HG02759 (cell line): ENCODE measurements around the gene SLC6A3.
"Not testable (repeated sequence)": the region's sequence is repeated elsewhere in the genome, so short reads cannot be mapped to it uniquely, and the experiment has no call there.

Experiments
- ATAC-seq: cut with Tn5 transposase; IDR thresholded peaks from one replicate; pipeline ENCODE4 v1.9.1; 2021; ENCODE audit warnings: mild to moderate bottlenecking, moderate library complexity; ENCODE audit not compliant: unreplicated experiment

SLC6A3 gene

DNA sequence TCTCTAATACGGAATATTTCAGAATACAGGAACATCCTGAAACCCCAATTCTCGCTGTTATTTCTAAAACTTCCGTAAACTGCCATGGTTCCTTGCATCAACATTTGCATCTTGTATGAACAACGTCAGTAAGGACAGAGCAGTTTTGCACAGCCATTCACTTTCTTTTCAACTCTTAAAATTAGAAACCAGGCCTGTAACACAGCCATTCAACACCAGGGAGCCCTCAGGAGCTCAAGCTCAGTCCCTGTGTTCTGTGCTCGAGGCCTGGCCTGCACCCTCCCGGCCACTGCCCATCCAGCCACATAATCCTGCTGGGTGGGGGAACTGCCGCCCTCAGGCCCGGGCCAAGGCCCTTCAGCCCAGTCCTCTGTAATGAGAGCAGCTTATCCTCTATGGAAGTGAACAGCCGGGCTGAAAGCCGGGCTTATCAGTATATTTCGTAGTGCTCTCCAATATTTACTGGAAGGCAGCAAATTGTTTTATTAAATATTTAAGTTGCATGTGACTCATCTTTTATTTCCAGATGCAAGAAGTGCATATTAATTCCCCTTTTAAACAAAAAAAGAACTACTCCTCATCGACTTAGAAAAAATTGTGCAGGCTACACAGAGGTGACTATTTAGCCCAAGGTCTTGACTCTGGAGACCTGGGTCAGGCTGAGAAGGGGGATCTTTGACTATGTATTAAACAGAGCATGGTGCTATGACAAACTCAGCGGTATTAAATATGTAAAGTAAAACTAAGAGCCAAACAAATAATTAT lies 33.2 kb upstream of the SLC6A3 start:
- no peak for ATAC-seq

DNA sequence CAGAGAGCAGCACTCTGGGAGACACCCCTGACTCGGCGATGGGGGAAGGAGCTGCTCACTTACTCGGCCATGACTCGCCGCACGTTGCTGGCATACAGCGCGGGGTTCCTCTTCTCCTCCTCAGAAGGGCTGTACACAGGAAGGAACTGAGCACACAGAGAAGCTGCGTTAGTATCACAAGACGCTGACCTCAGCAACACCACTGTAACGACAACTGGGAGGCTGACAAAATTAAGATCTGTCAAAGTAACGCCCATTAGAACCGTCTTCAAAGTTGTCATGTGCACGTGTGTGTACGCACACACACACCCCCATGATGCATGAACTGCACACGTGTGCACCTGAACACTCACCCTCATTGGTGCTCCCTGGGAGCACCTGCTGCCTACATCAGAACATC lies 32.1 kb upstream of the SLC6A3 start:
- no peak for ATAC-seq

DNA sequence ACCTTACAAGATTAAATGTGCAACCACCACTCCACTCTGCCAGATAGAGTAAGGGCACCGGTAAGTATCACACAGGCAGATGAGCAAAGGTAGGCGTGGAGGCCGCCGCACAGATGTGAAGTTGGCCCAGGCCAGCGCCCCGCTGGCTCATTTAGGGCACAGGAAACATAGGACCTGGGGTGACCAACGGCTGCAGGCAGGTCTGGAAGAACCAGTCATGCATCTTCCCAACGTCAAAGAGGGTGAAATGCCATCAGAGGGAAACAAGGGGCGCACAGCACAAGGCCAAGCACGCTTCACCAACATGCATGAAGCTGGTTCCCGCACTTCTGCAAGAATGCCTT lies 31.7 kb upstream of the SLC6A3 start:
- ATAC-seq: no peak

- ATAC-seq: no peak
These were observed 31.1 kb upstream of the SLC6A3 start for GRCh38 chr5:1476181-1476966.

DNA sequence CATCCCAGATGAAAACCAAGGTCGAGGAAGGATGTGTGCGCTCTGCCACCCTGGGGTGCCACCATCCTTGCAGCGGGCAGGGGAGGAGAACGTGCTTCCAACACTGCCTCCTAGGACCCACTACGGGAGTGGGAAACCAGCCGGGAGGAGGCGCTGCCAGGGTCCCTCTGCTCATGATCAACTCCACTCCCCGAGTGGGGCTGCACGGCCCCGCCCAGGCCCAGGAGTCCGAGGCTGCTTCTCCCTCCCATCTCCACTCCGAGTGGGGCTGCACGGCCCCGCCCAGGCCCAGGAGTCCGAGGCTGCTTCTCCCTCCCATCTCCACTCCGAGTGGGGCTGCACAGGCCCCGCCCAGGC lies 30.3 kb upstream of the SLC6A3 start:
- ATAC-seq: not testable (repeated sequence)

DNA sequence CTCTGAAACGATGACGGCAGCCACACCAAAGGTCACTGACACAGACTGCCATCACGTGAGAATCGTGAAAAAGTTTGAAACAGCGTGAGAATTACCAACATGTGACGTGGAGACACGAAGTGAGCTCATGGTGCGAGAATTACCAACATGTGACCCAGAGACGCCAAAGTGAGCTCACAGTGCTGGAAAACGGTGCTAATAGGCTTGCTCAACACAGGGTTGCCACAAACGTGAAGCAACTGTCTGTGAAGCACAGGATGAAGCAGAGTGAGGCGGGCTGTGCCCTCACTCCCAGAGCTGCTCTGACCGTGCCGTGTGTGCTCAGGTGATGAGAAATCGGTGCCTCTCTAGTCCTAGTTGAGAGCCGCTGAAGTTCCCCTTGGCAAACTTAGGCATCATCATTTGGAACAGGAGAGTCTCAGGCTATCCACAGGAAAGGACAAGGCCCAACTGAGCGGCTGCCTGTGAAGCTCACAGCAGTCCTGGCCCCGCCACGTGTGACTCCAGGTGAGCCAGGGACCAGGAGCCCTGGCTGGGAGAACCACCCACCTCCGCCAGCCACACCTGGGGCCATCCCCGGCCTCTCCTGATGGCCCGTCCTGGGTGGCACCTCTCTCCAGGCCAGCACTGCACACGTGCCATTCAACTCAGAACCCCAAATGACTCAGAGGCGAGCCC lies 29.8 kb upstream of the SLC6A3 start:
- no peak for ATAC-seq

GRCh38 chr5:1474183-1474839 lies 29.1 kb upstream of the SLC6A3 start:
- no peak for ATAC-seq

DNA sequence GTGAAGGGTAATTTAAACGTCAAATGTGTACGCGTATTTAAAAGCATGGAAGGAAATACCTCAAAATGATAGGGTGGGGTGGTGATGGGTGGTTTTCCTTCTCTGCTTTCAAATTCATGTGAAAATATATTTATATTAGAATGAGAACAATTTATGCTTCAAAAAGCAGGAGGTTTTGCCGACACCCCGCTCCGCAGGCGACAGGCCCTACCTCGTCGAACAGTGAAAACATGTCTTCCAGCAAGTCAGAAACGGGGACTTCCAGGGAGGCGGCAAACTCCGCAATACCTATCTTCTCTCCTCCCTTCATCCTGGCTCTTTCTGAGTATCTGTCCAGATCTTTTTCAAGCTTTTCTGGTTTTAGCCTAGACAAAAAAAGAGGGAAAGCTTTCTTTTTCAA lies 28.5 kb upstream of the SLC6A3 start:
- ATAC-seq: no peak

DNA sequence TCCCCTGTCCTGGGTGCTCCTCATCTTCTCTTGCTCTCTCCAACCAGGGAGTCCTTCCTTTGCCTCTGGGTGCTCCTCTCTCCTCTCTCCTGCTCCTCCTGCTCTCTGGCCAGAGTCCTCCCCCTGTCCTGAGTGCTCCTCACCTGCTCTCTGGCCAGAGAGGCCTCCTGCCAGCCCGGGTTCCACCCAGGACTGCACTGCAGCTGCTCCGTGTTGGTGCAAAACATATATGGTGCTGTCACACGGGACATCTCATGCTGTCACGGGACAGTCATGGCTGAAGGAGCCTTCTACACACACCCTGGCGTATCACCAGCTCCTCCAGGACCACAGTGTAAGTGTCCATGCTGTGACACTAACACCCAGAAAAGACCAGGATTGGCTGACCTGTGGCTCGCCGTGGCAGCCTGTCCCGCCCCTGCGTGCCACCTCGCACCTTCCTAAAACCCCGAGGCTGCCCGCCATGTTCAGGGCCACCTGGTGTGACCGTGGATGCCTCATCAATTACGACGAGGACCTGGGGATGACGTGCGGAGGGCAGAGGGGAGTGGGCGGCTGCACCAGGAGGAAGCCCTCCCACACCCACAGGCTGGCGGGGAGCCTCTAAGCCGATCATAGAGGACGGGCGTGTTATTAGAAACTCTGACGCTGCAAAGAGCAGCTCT lies 27.9 kb upstream of the SLC6A3 start:
- no peak for ATAC-seq

DNA sequence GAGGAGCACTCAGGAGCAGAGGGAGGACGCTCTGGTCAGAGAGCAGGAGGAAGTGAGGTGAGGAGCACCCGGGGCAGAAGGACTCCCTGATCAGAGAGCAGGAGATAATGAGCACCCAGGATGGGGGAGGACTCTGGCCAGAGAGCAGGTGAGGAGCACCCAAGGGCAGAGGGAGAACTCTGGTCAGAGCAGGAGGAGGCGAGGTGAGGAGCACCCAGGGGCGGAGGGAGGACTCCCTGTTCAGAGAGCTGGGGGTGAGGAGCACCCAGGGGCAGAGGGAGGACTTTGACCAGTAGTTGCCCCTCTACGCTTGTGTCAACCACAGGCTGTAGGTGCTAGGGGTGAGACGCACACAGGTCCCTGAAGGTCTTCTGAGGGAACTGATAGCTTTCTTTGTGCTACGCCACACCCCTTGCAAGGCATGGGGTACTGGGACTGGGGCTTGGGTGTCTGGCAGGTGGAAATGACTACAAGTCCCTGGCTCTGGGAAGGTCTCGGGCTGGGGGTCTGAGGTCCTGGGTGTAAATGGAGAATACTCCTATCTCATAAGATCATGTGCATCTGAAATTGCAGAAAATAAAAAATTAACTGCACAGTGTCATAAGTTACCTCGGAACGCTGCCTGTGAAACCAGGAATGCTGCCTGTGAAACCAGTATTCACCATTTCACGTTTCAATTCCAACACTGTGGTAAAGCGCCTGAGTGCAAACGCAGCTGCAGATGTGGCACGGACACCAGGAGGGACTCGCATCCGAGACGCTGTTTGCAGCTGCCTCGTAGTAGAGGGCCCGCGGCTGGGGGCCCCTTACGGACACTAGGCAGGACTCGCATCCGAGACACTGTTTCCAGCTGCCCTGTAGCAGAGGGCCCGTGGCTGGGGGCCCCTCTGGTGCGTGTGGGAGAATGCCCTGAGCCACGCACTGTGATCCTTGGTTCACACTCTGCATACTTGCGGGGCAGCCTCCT lies 27.0 kb upstream of the SLC6A3 start:
- ATAC-seq: no peak

DNA sequence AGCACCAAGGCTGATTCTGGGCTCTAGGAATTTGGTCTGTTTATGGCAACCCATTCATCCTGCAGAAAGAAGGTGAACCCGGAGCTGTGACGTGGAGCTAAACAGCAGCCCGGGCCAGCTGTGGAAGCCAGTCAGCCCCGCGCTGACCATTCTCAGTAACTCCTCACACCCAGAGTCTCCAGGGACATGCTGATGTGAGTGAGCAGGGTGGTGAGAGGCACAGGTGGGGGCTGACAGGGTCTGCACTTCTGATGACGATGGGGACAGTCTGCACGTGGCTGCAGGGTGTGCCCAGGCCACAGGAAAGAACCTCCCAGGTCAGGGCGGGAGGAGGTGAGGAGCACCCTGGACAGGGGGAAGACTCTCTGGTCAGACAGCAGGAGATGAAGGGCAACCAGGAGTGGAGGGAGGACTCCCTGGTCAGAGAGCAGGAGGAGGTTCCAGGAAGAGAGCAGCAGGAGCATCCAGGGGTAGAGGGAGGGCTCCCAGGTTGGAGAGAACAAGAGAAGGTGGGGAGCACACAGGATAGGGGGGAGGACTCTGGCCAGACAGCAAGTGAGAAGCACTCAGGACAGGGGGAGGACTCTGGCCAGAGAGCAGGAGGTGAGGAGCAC lies 26.1 kb upstream of the SLC6A3 start:
- ATAC-seq: no peak

- ATAC-seq: no peak
These were observed 25.5 kb upstream of the SLC6A3 start for GRCh38 chr5:1470762-1471211.

GRCh38 chr5:1468629-1469527 lies 23.6 kb upstream of the SLC6A3 start:
- ATAC-seq: no peak

- ATAC-seq: no peak
These were observed 23.0 kb upstream of the SLC6A3 start for GRCh38 chr5:1468247-1468612.

- no peak for ATAC-seq
These were observed 22.4 kb upstream of the SLC6A3 start for GRCh38 chr5:1467341-1468246.

DNA sequence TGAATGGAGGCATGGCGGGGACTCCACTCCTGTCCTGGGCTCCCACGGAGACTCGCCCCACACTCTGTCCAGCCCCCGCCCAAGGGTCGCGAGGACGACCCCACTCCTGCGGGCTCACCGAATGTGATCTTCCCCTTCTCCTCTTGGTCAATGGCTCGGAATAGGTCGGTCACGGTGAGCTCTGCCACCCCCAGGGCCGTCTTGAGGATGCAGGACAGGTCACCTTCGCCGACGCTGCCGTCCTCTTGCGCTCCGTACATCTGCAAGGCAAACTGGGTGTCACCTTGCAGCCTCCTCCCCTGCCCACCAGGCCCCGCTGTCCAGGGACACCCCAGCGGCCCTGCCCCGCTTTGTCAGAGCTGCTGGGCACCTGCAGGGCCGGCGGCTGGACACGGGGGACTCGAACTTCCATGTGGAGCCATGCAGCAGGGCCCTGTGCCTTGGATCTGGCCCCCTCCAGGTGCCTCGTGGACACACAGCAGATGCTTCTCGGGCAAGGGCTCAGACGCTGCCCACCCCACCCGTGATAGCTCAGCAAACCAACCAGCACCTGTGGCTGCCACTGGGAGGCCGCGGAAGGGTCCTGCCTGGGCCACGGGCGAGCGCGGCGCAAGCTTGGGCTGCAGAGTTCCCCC lies 21.5 kb upstream of the SLC6A3 start:
- no peak for ATAC-seq

DNA sequence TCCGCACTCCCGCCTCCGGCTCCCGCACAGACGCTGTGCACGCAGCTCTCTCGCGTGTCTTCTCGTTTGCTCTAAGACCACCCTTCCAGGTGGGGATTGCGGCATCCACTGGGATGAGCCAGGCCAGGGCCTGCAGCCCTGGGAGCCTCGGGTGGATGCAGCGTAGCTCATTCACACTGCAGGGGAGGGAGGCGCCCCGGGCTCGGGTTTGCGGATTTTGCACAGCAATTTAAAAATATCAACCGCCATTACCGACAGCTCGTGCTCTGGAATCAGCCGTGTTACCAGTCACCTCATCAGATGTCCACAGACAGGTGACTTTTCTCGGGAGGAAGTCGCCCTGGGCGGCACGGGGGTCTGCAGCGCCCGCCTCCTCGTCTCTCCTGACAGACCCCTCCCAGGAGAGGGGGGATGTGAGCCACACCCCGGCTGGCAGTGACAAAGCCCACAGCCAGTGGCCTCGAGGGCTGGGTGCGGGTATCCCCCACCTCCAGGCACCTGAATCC lies 20.8 kb upstream of the SLC6A3 start:
- ATAC-seq: no peak
